ENCODE measurements around the gene TMEM109. TPM values are rescaled to one million over a fixed set of nuclear protein-coding genes. Genes with fewer than 3 reads are reported as not detected.
A peak's percentile ranks its signal among the peaks of the same experiment; 100 is the strongest.

TMEM109 gene
- total and polyA plus RNA-seq, 2 of the 8 experiments (the other 6 are each of a cell fraction or from before 2014, with no cell fraction given) = 27.3 to 30.3 TPM

DNA sequence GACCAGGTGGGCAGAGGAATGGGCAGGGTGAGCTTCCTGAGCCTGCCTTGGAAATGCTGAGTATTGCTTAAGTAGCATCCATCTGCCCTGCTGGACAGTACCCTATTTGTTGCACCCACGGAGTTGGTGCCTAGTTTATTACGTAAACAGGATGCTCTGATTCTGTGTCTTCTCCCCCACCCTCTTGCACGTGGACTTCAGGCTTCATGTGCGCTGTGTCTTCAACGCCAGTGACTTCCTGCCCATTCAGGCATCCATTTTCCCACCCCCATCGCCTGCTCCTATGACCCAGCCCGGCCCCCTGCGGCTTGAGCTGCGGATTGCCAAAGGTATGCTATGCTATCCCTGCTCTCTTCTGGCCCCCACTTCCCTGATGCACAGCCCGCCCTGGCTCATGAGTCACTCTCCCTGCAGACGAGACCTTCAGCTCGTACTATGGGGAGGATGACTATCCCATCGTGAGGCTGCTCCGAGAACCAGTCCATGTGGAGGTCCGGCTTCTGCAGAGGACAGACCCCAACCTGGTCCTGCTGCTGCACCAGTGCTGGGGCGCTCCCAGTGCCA is 40.9 kb upstream of the TMEM109 start:
- Histone ChIP-seq H3K4me2 (ENCODE audit: insufficient read depth in 1 of 2, low read depth in 2 of 2, low read length in 2 of 2) (0 out of 4 replicates have a peak overlapping the region, but pooled peaks of 1 of the 2 experiments have one; percentile 2), H4K5ac (ENCODE audit: insufficient read length, low read depth, low read length) (no peak overlapping the region), H3K18ac (ENCODE audit: extremely low read depth, low read length) (no peak overlapping the region), H2BK120ac (replicated peaks; ENCODE audit: low read depth, low read length) (no peak overlapping the region), H3K27me3 (replicated peaks in 1 of 4; ENCODE audit: control insufficient read depth in 3 of 4, extremely low read depth in 1 of 4, insufficient read depth in 3 of 4, low read length in 3 of 4) (no peaks in the 10 kb centered on the region), H3K4me1 (replicated peaks in 1 of 4; ENCODE audit: control insufficient read depth in 3 of 4, insufficient read depth in 4 of 4, low read length in 3 of 4) (peaks cover 0 to 4% (median 0%) of the 10 kb centered on the region in 4 experiments; a peak in 4 of 7 replicates), H2BK20ac (ENCODE audit: low read length) (no peak overlapping the region), H2BK12ac (ENCODE audit: low read depth, low read length) (no peak overlapping the region), H3K9me3 (ENCODE audit: insufficient read depth in 2 of 2, low read depth in 1 of 2, low read length in 1 of 2) (no peaks in the 10 kb centered on the region), H3K14ac (ENCODE audit: insufficient read length) (no peak overlapping the region), H3K79me1 (ENCODE audit: low read depth, low read length) (no peaks in the 10 kb centered on the region), H3K36me3 (ENCODE audit: control insufficient read depth in 2 of 4, insufficient read depth in 4 of 4, low read length in 3 of 4) (no peaks in the 10 kb centered on the region), H3K23me2 (ENCODE audit: low read depth, low read length) (no peaks in the 10 kb centered on the region), H3K4ac (replicated peaks; ENCODE audit: insufficient read length, low read depth, low read length) (no peak overlapping the region), H2BK15ac (ENCODE audit: low read length) (no peak overlapping the region), H4K20me1 (replicated peaks in 1 of 2; ENCODE audit: control insufficient read depth in 1 of 2, insufficient read depth in 2 of 2, low read length in 2 of 2) (no peaks in the 10 kb centered on the region), H3K56ac (replicated peaks; ENCODE audit: insufficient read length, low read depth, low read length) (no peak overlapping the region), H4K8ac (ENCODE audit: extremely low read depth, insufficient read depth, low read length) (peak overlapping the region; percentile 74; the same call in 1 of the 2 replicates), H3K27ac (ENCODE audit: low read depth, low read length) (no peak overlapping the region), H2AK5ac (ENCODE audit: low read depth, low read length) (no peak overlapping the region), H3K23ac (ENCODE audit: insufficient read length) (no peak overlapping the region), H3K79me2 (ENCODE audit: control insufficient read depth in 1 of 2, insufficient read depth in 2 of 2, low read length in 2 of 2) (no peaks in the 10 kb centered on the region), H3K4me3 (ENCODE audit: extremely low read depth in 1 of 4, insufficient read depth in 2 of 4, low read depth in 3 of 4, low read length in 4 of 4) (no peak overlapping the region), H4K91ac (replicated peaks; ENCODE audit: insufficient read length, low read length) (no peak overlapping the region), H2BK5ac (ENCODE audit: low read depth, low read length) (no peak overlapping the region), H3K9ac (replicated peaks in 1 of 4; ENCODE audit: extremely low read depth in 1 of 4, low read depth in 3 of 4, low read length in 3 of 4) (no peak overlapping the region), H2AFZ (ENCODE audit: low read length) (no peak overlapping the region)
- POLR2A ChIA-PET (ENCODE audit: partially characterized antibody) = interaction anchor here (0.9 to 2.1 kb wide), 3 partner anchors 15 to 103 kb away, joined by 3 to 7 read pairs (median 3); no protein-coding TSS in a partner anchor
- DNase-seq (ENCODE audit: low read depth in 1 of 2, low spot score in 2 of 2) = peak in 1 of 2 experiments; percentile 60
- TF ChIP-seq SP1 (IDR thresholded peaks at IDR 0.05; ENCODE audit: low read depth, low read length) (no peak), TCF12 (IDR thresholded peaks at IDR 0.05; ENCODE audit: low read depth, low read length) (no peak), NRF1 (IDR thresholded peaks at IDR 0.05; ENCODE audit: low read depth, low read length) (no peak), SAP30 (IDR thresholded peaks at IDR 0.05; ENCODE audit: insufficient read depth, insufficient replicate concordance, low read length) (no peak), EZH2 (IDR thresholded peaks at IDR 0.05; ENCODE audit: low read depth, low read length, severe bottlenecking) (no peak), YY1 (IDR thresholded peaks at IDR 0.05; ENCODE audit: low read depth, low read length) (no peak), SIRT6 (IDR thresholded peaks at IDR 0.05; ENCODE audit: low read length) (no peak), BACH1 (IDR thresholded peaks at IDR 0.05; ENCODE audit: low read length) (no peak), HDAC6 (IDR thresholded peaks at IDR 0.05; ENCODE audit: low read depth, low read length) (no peak), GTF2F1 (IDR thresholded peaks at IDR 0.05; ENCODE audit: borderline replicate concordance, low read depth, low read length) (no peak), RBBP5 (IDR thresholded peaks at IDR 0.05; ENCODE audit: borderline replicate concordance, low read depth, low read length) (no peak), CBX8 (IDR thresholded peaks at IDR 0.05; ENCODE audit: borderline replicate concordance, low read depth, low read length) (no peak)
- WGBS, 2 experiments (ENCODE audit: extremely low coverage in 1 of 2, insufficient coverage in 1 of 2, insufficient read length in 1 of 2, insufficient replicate concordance in 2 of 2, low coverage in 1 of 2, low lambda C conversion rate in 2 of 2, missing lambda C conversion rate in 1 of 2) = 83% methylated on average over 16 of the region's 16 CpGs; no CpG with 5 or more reads in 1 of the 2 experiments
- no peak for FAIRE-seq
- CTCF ChIA-PET (ENCODE audit: partially characterized antibody) = interaction anchor here (0.8 to 9.5 kb wide), 9 partner anchors 8 to 98 kb away, joined by 3 to 52 read pairs (median 4); no protein-coding TSS in a partner anchor
